SK-N-DZ (cell line): Measurements from ENCODE around the gene KRT8. TPM values are rescaled to one million over a fixed set of nuclear protein-coding genes. Genes with fewer than 3 reads are reported as not detected.
"Not testable (repeated sequence)": the region's sequence is repeated elsewhere in the genome, so short reads cannot be mapped to it uniquely, and the experiment has no call there.

Source experiments
- DNase-seq: peaks from one replicate; pipeline ENCODE4 v3.0.0-alpha.2; 2015; ENCODE audit warnings: low spot score
- polyA plus RNA-seq, 2 experiments: library from polyadenylated mRNA; depleted of rRNA; stranded (reverse); fragments of >200 nt; gene quantifications; 2 replicates each; pipeline ENCODE4 v1.2.3, GENCODE V29; 2014

KRT8 gene
- 1.5 and 1.8 TPM in 2 replicates for polyA plus RNA-seq (2014; cell fraction: cytosol; rRNA removed)
- polyA plus RNA-seq (2014; cell fraction: nucleus; rRNA removed) = 0.25 and 0.31 TPM in 2 replicates

DNA sequence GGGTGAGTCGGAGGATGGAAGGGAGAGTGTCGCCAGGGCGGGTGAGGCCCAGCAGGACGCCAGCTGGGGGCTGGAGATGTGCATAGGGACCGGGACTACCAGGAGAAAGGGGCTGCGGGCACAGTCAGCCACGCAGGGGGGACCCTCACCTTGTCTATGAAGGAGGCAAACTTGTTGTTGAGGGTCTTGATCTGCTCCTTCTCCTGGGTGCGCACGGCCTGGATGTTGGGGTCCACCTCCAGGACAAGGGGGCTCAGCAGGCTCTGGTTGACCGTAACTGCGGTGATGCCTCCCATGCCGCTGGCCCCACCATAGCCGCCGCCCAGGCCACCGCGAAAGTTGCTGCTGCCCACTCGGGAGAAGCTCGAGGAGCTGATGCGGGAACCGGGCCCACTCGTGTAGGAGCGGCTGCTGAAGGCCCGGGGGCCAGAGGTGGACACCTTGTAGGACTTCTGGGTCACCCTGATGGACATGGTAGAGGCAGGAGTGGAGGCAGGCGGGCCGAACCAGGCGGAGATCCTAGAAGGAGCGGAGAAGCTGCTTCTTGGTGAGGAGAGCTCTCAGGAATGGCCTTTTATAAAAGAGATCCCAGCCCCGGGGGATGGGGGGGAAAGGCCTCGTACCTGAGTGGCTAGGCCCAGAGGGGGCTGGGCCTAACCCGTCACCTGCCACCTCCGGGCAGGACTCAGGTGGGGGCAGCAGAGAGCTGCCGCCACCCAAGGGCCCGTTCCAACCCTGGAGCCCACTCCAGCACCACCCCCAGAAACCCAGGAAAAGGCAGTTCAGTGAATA is at the start of gene KRT8:
TSS of gene KRT8 (minus strand) at position 568 of the 792 bp plus-strand sequence. CDS start at position 473, 95 bp downstream.
- not testable (repeated sequence) for DNase-seq

- no peak for DNase-seq
These were observed 48.4 kb upstream of the KRT8 start for GRCh38 chr12:52953181-52953841.

DNA sequence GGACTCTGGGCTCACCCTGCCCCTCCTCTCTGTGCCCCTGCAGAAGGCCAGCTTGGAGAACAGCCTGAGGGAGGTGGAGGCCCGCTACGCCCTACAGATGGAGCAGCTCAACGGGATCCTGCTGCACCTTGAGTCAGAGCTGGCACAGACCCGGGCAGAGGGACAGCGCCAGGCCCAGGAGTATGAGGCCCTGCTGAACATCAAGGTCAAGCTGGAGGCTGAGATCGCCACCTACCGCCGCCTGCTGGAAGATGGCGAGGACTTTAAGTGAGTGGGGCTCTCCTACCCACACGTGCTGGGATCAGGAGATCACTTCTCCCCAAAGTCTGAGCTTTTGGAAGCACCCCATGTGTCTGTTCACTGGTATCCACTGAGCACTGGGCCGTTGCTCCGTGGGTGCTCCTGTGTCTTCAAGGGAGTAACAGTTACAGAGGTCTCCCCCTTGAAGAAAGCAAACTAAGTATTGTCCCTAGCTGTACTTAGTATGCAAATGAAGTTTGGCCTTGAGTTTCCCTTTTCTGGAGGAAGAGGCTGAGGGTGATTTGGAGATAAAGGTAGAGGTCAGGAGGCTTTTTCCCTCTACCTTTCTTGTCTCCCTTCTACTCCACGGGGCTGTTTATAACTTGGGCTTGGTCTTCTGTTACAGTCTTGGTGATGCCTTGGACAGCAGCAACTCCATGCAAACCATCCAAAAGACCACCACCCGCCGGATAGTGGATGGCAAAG is 47.4 kb upstream of the KRT8 start:
- DNase-seq = no peak

GRCh38 chr12:52951640-52952039 is 46.8 kb upstream of the KRT8 start:
- DNase-seq = no peak

GRCh38 chr12:52951126-52951525 is 46.2 kb upstream of the KRT8 start:
- no peak for DNase-seq

DNA sequence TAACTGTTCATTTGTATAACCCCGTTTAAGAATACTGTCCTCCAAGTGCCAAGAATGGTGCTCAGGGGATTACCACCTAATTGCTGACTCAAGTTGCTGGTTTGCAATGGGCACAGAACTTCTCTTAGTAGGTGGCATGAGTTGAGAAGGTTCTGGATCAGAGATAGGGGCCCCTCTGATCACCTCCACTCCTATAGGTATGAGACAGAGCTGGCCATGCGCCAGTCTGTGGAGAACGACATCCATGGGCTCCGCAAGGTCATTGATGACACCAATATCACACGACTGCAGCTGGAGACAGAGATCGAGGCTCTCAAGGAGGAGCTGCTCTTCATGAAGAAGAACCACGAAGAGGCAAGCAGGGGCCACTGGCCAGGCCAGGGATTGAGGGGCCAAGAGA is 45.7 kb upstream of the KRT8 start:
- no peak for DNase-seq

- no peak for DNase-seq
These were observed 44.8 kb upstream of the KRT8 start for GRCh38 chr12:52949413-52950331.

GRCh38 chr12:52947738-52948423 is 43.0 kb upstream of the KRT8 start:
- DNase-seq = no peak

DNA sequence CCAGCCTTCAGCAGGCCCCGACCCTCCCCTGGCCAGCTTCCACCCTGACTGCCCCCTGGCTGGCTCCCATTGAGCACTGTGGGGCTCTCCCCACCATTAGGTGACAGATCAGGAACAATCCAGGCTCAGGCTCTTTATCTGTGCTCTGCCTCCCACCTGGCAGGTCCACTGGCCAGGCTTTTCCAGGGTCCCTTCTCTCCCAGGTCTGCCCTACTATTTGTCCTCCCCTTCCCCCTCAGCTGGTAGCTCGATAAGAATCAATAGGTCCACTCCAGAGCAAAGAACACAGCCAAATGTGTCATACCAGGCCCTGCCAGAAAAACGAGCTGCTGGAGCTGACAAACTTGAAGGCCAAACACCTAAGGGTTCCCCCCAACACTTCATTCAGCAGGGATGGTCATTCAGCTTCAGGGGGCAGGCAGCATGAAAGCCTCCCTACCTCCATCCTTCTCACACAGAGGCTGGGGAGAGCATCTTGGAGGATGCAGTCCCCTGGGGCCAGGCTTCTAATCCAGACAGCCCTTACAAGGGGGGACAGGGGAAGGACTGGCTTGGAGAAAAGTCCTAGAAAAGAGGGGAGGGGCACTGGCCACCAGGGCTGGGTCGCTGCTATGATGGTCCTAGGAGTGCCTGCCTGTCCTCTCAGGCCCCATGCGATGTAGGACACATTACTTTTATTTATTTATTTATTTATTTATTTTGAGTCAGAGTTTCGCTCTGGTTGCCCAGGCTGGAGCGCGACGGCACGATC is 42.1 kb upstream of the KRT8 start:
- DNase-seq = no peak

- DNase-seq = no peak
These were observed 41.5 kb upstream of the KRT8 start for GRCh38 chr12:52946334-52946733.

- DNase-seq = no peak
These were observed 40.7 kb upstream of the KRT8 start for GRCh38 chr12:52945389-52946232.

- no peak for DNase-seq
These were observed 40.0 kb upstream of the KRT8 start for GRCh38 chr12:52944683-52945388.

DNA sequence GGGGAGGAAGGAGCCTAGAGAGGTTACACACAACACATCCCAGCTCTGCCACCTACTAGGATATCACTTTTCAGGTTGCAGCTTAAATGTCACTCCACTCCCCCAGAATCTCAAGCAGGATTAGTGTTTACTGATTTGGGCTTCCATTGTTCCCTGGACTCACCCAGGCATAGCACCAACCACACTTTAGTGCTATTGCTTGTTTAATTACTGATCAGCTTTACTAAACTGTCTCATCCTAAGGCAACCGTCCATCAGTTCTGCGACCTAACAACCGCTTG is 38.0 kb upstream of the KRT8 start:
- DNase-seq = no peak

DNA sequence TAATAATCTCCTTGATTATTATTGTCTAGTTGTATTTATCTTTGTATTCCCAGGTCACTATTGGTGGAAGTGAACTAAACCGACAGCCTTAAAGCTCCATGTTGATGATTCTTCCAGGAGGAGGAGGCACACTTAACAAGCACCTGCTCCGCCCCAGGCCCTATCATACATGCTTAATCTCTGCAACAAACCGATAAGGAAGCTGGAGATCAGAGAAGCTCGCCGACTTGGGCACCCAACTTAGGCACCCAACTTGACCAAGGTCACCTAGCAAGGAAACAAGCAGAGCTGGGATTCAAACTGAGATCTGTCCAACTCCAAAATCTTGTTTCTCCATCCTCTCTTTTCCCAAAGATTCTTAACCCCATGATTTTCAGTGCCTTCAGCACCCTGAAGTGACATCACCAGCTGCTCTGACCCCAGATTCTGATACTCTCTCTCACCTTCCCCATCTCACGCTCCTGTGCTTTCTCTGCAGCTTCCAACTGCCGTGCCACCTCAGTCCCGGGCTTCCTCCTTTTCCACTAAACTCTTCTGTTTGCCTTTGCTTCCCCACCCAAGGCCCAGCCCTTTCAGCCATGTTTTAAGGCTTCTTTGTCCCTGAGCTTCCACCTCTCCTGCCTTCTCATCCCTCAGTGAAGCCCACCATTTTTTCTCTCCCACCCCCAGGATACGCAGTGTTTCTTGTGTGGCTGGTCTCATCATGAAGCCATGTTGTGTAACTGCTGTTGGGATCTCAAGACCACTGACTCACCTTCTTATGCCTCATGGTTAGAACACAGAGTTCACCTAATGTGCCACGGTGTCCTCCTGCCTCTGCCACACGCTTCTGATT is 37.4 kb upstream of the KRT8 start:
- no peak for DNase-seq

- DNase-seq = no peak
These were observed 24.7 kb upstream of the KRT8 start for GRCh38 chr12:52929538-52929937.

DNA sequence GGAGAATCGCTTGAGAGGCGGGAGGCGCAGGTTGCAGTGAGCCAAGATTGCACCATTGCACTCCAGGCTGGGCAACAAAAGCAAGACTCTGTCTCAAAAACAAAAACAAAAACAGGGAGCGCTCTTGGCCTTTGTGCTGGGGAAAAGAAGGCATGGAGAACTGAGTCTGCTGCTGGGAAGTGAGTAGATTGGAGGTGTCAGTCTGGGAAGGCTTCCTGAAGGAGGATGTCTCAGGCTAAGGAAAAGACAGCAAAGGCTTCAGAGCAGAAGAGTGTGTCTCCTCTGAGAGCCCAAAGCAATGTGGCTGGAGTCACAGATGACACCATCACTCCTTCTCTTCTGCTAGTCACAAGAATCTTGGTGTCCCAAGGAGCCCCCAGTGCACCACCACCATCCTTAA is 23.1 kb upstream of the KRT8 start:
- no peak for DNase-seq

GRCh38 chr12:52926596-52927234 is 21.8 kb upstream of the KRT8 start:
- no peak for DNase-seq
